ENCODE data around the gene MED16.

Gene MED16

DNA sequence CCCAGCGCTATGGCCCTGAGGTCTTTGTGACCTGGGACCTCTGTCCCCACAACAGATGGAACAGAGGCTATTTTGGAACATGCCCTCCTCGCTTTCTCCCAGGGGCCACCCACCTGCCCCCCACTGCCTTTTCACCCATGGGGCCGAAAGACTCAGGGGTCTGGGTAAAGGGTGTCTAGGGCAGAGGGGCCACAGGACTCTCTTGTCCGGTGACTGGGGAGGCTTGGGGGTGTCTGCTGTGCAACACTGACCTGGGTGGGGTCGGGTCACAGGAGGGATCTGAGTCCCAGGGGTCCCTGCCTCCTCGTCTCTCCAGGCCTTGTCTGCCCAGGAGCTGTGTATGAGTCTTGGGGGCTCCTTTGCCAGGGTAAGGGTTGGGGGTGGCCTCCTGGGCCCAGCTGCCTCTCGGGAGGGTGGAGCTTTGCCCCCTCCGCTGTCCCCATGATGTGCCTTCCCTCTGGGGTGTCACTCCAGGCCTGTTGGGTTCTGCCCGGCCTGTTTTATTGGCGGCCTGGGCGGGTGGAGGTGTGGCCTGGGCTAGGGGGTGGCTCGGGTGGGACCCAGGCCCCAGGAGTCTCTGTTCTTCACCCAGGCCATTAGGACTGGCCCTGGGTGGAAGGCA, 34.9 kb upstream of the MED16 start:
- DNase-seq (ENCODE audit: low read depth in 2 of 2), result no peak

GRCh38 chr19:927351-927779, 34.4 kb upstream of the MED16 start:
- DNase-seq (ENCODE audit: low read depth in 2 of 2), result no peak

- DNase-seq (ENCODE audit: low read depth in 2 of 2), result no peak
These were observed 33.8 kb upstream of the MED16 start for GRCh38 chr19:926589-927350.

- no peak for DNase-seq (ENCODE audit: low read depth in 2 of 2)
These were observed 33.3 kb upstream of the MED16 start for GRCh38 chr19:926323-926588.

DNA sequence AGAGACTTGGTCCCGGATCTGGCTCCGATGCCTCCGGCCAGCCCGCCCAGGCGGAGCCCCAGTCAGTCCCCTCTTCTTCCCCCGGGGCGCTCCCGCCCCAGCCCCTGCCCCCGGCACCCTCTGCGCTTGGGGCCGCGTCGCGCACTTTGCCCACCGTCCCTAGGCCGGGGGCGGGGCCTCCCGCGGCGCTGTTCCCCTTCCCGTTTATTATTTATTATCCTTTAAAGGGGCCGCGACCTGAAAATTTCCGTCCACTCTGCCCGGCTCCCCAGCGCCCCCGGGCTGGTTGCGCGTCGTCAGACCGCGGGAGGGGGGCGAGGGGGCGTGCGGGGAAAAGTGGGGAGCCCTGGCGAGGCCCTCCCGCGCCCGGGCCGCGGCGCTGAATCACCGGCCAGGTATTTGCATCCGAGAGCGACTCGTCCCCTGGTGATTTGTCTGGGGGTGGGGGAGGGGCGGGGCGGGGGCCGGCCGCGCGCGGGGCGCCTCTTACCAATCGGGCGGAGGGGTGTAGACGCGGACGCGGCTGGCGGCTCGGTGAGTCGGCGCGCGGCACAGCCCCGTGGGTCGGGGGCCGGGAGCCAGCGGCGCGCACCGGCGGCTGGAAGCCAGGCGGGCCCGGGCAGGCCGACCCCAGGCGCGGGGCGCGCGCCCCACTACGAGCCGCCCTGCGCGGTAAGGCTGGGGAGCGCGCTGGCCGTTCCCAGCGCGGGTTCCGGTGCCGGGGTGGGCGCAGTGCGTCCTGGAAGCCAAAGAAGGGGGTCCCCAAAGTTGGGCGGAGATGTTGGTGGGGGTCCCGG, 32.7 kb upstream of the MED16 start, which contains the start of gene ARID3A:
Gene ARID3A (plus strand): TSS at position 510 of the 797 bp plus-strand sequence. CDS start 3,494 bp downstream, outside the sequence.
- DNase-seq (ENCODE audit: low read depth in 2 of 2), result peak; percentile 66 to 71

DNA sequence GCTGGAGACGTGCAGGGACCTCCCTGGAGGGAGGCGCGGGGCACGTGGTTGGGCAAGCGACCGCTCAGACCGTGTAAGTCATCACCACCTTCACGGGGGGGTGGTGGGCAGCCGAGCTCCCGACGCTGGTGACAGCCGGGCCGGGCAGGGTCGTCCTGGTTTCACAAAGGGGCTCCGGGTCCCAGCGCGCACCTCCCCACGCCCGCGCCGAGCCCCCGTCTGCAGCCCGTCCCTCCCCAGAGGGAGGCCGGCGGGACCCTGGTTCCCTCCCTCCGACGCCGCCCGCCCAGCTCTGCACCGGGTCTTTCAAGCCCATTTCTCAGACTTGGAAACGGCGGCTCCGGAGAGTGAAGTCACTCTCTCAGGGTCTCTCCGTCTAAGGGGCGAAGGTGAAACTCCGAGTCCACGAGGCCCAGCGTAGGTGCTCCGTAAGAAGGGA, 32.1 kb upstream of the MED16 start:
- DNase-seq (ENCODE audit: low read depth in 2 of 2), result peak in 1 of 2 experiments; percentile 13

GRCh38 chr19:924553-925086, 31.6 kb upstream of the MED16 start:
- DNase-seq (ENCODE audit: low read depth in 2 of 2), result no peak

DNA sequence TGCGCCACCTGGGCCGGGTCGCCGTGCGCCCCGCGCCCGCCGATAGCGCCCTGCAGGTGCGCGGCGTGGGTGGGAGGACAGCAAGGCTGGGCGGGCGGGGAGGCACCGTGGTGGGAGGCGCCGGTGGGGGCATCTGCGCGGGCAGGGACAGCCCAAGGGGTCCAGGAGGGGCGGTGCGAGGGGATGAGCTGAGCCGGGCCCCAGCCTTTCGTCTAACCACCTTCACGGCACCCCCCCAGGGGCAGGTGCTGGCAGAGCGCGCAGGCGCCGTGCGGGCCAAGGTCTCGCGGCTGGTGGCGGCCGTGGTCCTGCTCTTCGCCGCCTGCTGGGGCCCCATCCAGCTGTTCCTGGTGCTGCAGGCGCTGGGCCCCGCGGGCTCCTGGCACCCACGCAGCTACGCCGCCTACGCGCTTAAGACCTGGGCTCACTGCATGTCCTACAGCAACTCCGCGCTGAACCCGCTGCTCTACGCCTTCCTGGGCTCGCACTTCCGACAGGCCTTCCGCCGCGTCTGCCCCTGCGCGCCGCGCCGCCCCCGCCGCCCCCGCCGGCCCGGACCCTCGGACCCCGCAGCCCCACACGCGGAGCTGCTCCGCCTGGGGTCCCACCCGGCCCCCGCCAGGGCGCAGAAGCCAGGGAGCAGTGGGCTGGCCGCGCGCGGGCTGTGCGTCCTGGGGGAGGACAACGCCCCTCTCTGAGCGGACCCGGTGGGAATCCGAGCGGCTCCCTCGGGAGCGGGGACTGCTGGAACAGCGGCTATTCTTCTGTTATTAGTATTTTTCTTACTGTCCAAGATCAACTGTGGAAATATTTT, 27.3 kb upstream of the MED16 start:
- DNase-seq (ENCODE audit: low read depth in 2 of 2), result no peak

DNA sequence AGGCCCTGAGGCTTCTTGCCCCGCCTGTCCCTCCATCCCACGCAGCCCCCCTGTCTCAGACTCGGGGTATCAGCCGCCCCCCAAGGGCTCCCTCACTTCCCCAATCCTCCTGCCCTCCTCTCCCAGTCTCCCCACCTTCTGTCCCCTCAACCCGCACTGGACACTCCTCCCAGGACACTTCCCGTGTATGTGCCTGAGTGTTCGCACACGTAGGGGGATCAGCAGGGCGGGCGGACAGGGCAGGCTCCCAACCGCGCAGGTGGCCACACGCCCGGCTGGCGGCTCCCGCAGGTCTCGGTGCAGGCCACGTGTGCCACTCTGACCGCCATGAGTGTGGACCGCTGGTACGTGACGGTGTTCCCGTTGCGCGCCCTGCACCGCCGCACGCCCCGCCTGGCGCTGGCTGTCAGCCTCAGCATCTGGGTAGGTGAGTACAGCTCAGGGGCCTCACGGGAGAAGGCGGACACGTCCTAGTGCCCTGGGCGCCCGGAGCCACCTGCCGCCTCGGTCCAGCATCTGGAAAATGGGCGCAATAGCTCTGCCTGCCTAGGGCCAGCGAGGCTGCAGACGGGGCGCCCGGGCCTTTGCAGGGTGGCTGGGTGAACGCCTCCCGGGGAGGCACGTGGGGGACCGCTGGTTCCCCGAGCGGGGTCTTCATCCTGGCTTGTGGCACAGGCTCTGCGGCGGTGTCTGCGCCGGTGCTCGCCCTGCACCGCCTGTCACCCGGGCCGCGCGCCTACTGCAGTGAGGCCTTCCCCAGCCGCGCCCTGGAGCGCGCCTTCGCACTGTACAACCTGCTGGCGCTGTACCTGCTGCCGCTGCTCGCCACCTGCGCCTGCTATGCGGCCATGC, 26.4 kb upstream of the MED16 start:
- no peak for DNase-seq (ENCODE audit: low read depth in 2 of 2)

DNA sequence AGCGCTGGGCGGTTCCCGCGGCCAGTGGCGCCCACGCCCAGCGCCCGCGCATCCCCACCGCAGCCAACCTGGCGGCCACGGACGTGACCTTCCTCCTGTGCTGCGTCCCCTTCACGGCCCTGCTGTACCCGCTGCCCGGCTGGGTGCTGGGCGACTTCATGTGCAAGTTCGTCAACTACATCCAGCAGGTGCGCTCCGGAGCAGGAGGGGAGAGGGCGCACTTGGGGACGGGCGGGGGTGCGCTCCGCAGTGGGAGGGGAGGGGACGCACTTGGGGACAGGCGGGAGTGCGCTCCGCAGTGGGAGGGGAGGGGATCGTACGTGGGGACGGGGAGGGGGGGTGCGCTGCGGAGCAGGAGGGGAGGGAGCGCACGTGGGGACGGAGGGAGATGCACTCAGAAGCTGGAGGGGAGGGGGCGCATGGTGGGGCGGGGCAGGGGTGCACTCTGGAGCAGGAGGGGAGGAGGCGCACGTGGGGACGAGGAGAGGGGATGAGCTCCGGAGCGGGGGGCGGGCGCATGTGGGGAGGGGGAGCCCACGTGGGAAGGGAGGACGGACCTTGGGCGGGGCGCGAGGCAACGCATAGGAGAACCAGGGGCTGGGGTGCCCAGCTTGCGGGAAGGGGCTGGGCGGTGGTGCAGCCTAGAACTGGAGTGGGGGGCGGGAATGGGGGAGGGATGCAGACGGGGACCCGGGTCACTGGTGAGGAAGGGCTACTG, 25.7 kb upstream of the MED16 start:
- no peak for DNase-seq (ENCODE audit: low read depth in 2 of 2)

GRCh38 chr19:918152-918437, 25.1 kb upstream of the MED16 start:
- DNase-seq (ENCODE audit: low read depth in 2 of 2), result no peak

- DNase-seq (ENCODE audit: low read depth in 2 of 2), result no peak
These were observed 24.6 kb upstream of the MED16 start, which contains the start of gene KISS1R for GRCh38 chr19:917323-918151. KISS1R (plus strand) TSS chr19:917333; CDS start chr19:917503, 170 bp downstream.

DNA sequence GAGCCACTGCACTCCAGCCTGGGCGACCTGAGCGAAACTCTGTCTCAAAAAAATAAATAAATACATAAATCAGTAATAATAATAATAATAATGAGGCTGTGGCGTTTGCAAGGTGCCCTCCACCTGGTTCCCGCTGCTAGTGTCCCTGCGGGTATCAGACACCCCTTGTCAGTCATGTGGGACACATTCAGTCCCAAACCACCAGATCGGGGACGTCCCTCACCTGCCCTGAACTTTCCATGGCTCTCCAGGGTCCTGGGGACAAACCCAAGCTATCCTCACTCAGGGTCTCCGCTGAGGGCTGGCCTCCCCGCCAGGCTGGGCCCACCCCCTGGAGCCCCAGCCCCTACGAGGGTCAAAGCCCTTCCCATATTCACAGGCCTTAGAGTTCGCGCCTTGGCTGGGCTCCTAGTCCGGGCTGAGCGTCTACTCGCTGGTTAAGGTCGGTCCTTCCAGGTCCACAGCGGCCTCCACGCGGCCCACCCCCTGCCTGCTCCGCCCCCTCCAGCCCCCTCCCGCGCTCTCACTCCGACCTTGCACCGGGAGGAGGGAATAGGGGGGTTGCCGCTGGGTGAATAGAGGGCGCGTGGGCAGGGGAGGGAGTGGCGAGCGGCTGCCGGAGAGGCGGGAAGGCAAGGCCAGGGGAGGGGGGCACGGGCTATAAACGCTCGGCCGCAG, 23.8 kb upstream of the MED16 start:
- no peak for DNase-seq (ENCODE audit: low read depth in 2 of 2)

DNA sequence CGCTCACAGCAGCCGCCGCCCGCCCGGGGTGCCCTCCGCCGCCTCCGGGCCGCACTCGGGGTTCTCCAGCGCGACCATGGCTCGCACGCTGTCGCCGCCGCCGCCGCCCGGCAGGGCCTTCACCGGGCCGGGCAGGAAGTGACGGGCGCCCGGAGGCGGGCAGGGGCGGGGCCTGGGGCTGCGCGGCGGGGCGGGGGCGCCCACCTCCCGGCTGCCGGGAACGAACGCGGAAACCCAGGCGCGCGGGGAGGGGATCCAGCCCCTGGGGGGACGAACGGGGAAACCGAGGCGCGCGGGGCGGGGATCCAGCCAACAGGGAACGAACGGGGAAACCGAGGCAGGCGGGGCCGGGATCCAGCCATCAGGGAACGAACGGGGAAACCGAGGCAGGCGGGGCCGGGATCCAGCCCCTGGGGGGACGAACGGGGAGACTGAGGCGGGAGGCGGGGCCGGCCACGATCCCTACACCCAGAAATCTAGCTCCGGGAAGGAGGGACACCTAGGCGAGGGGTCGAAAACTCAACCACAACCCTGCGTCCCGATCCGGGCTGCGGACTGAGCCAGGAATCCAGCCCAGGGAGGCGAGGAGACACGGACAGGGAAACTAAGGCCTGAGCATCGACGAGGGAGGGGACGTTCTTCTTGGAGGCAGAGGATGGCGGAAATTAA, 20.2 kb upstream of the MED16 start, which contains the start of gene R3HDM4:
Gene R3HDM4 (minus strand): TSS at position 140 of the 669 bp plus-strand sequence. CDS start 62 bp downstream, at position 78.
- no peak for DNase-seq (ENCODE audit: low read depth in 2 of 2)

- DNase-seq (ENCODE audit: low read depth in 2 of 2), result no peak
These were observed 19.4 kb upstream of the MED16 start for GRCh38 chr19:912181-913079.

GRCh38 chr19:911197-912033, 18.4 kb upstream of the MED16 start:
- no peak for DNase-seq (ENCODE audit: low read depth in 2 of 2)

Measured in fibroblast of skin of left biceps (primary cell).